CD4-positive, alpha-beta memory T cell (primary cell): ENCODE measurements around the gene LAMB1. TPM values are rescaled to one million over a fixed set of nuclear protein-coding genes. Genes with fewer than 3 reads are reported as not detected.

Experiments
- CTCF ChIA-PET: fragments of 350-600 bp; sonication (Branson Sonifier 250); formaldehyde crosslinking; loops from one replicate; lab custom pipeline; 2021; ENCODE audit warnings: inconsistent platforms; ENCODE audit not compliant: partially characterized antibody; lab: Charles Lee
- POLR2A ChIA-PET: fragments of 350-600 bp; sonication (Branson Sonifier 250); formaldehyde crosslinking; loops from one replicate; lab custom pipeline; 2021; ENCODE audit not compliant: partially characterized antibody; lab: Charles Lee
- DNase-seq, 5 donors: peaks; one replicate each; pipeline versions ENCODE4 v3.0.0 to v3.0.0-alpha.2; 2020 to 2022; ENCODE audit warnings: mixed read lengths in 1 of 5
- H3K27ac ChIP-seq: one replicate; pipeline ENCODE4 v1.7.0; 2013; ENCODE audit warnings: low read depth, low read length
- H3K27me3 ChIP-seq: 2 replicates; pipeline ENCODE4 v1.7.0; 2013; ENCODE audit warnings: mild to moderate bottlenecking, low read length, moderate library complexity; ENCODE audit not compliant: insufficient read depth
- H3K36me3 ChIP-seq: 2 replicates; pipeline ENCODE4 v1.7.0; 2013; ENCODE audit warnings: mild to moderate bottlenecking, low read length, moderate library complexity; ENCODE audit not compliant: insufficient read depth
- H3K4me1 ChIP-seq: 2 replicates; pipeline ENCODE4 v1.7.0; 2013; ENCODE audit warnings: mild to moderate bottlenecking, low read length, moderate library complexity; ENCODE audit not compliant: insufficient read depth
- H3K4me3 ChIP-seq, 2 donors: one replicate each; pipeline ENCODE4 v1.7.0; 2013; ENCODE audit warnings: low read length in 2 of 2, mild to moderate bottlenecking in 1 of 2
- H3K9me3 ChIP-seq, 2 donors: one replicate each; pipeline ENCODE4 v1.7.0; 2013; ENCODE audit warnings: low read length in 2 of 2, control low read depth in 1 of 2; ENCODE audit not compliant: control insufficient read depth in 1 of 2
- H3K27ac Mint-ChIP-seq, 7 donors: one replicate each; pipeline ENCODE4 v1.8.0; 2020 to 2021; ENCODE audit warnings: mixed read lengths in 7 of 7, mild to moderate bottlenecking in 6 of 7, inconsistent platforms in 3 of 7, moderate library complexity in 3 of 7
- H3K27me3 Mint-ChIP-seq, 2 donors: one replicate each; pipeline ENCODE4 v1.8.0; 2020 to 2021; ENCODE audit warnings: mixed read lengths in 2 of 2
- H3K36me3 Mint-ChIP-seq, 2 donors: one replicate each; pipeline ENCODE4 v1.8.0; 2020 to 2021; ENCODE audit warnings: mixed read lengths in 2 of 2, inconsistent platforms in 1 of 2, mild to moderate bottlenecking in 1 of 2
- H3K4me1 Mint-ChIP-seq, 4 donors: one replicate each; pipeline ENCODE4 v1.8.0; 2020 to 2021; ENCODE audit warnings: mixed read lengths in 4 of 4, mild to moderate bottlenecking in 1 of 4
- H3K4me3 Mint-ChIP-seq, 8 donors: one replicate each; pipeline ENCODE4 v1.8.0; 2020 to 2021; ENCODE audit warnings: mixed read lengths in 8 of 8, mild to moderate bottlenecking in 7 of 8, moderate library complexity in 6 of 8, inconsistent platforms in 3 of 8
- H3K9me3 Mint-ChIP-seq, 8 donors: one replicate each; pipeline ENCODE4 v1.8.0; 2020 to 2021; ENCODE audit warnings: mixed read lengths in 8 of 8, mild to moderate bottlenecking in 5 of 8, inconsistent platforms in 3 of 8, moderate library complexity in 1 of 8
- intact Hi-C: fragments of 100-400 bp; cut with micrococcal nuclease; formaldehyde crosslinking; loops from one replicate; pipeline ENCODE4 v1.15.1; 2023
- polyA plus RNA-seq, 2 donors: library from polyadenylated mRNA; unstranded; fragments of 300-500 nt; fragmentation: Illumina TruSeq; gene quantifications; one replicate each; pipeline ENCODE4 v1.2.3, GENCODE V29; 2021
- total RNA-seq, 2 experiments: library from RNA; stranded (reverse); gene quantifications; one replicate each; pipeline ENCODE4 v1.2.3, GENCODE V29; 2021

Gene LAMB1
- total and polyA plus RNA-seq, 4 experiments from 2014 or later, result 0.95 TPM; not detected in 3

DNA sequence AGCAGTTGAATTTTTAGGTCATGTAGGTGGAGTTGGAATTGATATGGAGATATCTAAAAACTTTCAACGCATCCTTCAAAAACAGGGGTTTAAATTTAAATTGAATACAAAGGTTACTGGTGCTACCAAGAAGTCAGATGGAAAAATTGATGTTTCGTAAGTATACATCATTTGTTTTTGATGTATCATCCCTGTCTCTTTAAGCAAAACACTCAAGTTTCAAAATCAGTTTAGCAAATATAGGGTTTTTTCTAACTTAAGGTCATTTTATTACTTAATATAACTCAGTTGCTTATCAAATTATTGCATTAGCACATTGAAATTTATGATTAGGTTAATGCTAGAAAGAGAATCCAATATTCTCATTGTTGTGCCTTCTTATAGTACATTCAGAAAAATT is 87.4 kb downstream of the LAMB1 start:
- Histone ChIP-seq H3K4me1 (peaks cover 4% of the 10 kb centered on the region), H3K27me3 (no peaks in the 10 kb centered on the region), H3K36me3 (peaks cover 61% of the 10 kb centered on the region), H3K4me3 (no peak overlapping the region), H3K27ac (no peak overlapping the region), H3K9me3 (no peaks in the 10 kb centered on the region)
- DNase-seq, result no peak
- Mint-ChIP-seq H3K9me3 (peaks cover 0 to 2% (median 0%) of the 10 kb centered on the region in 8 donors), H3K36me3 (peaks cover 82 to 84% of the 10 kb centered on the region in 2 donors), H3K4me1 (peaks cover 14 to 26% (median 20%) of the 10 kb centered on the region in 4 donors), H3K27ac (peak overlapping the region in 1 of 7 donors; percentile 29), H3K27me3 (no peaks in the 10 kb centered on the region), H3K4me3 (no peak overlapping the region)
- POLR2A ChIA-PET, result interaction anchor here (0.6 kb wide), 1 partner anchor 747 kb away, joined by 3 read pairs; no protein-coding TSS in a partner anchor
- CTCF ChIA-PET, result no interaction called here
- intact Hi-C loops, result no loop called here

DNA sequence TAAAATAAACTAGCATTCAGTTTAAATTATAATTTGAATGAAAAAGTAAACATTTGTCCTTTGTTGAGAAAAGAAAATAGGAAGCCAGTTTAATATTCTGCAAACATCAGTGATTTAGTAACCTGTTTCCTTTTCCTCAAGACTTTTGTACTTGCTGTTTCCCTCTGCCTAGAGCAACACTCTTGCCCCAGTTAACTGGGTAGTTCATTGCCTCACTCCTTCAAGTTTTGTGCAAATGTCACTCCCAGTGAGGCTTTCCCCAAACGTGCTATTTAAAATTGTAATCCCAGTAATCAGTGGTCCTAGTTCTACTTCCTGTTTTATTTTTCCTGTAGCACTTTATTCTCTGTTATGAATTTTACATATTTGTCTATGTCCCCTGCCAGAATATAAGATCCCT is 88.1 kb downstream of the LAMB1 start:
- Mint-ChIP-seq H3K36me3 (peaks cover 81 to 82% of the 10 kb centered on the region in 2 donors), H3K4me1 (peaks cover 11 to 22% (median 17%) of the 10 kb centered on the region in 4 donors), H3K9me3 (peaks cover 0 to 2% (median 0%) of the 10 kb centered on the region in 8 donors), H3K27me3 (no peaks in the 10 kb centered on the region), H3K27ac (peak overlapping the region in 1 of 7 donors; percentile 73), H3K4me3 (peak overlapping the region in 1 of 8 donors; percentile 51)
- no peak for DNase-seq
- Histone ChIP-seq H3K4me1 (peaks cover 4% of the 10 kb centered on the region), H3K27me3 (no peaks in the 10 kb centered on the region), H3K4me3 (no peak overlapping the region), H3K27ac (no peak overlapping the region), H3K9me3 (no peaks in the 10 kb centered on the region), H3K36me3 (peaks cover 59% of the 10 kb centered on the region)
- CTCF ChIA-PET, result no interaction called here
- POLR2A ChIA-PET, result interaction anchor here (0.6 kb wide), 1 partner anchor 747 kb away, joined by 3 read pairs; no protein-coding TSS in a partner anchor
- intact Hi-C loops, result no loop called here

- Mint-ChIP-seq H3K27ac (peak overlapping the region in 3 of 7 donors; percentile 36 to 65 (median 38)), H3K36me3 (peaks cover 80 to 83% of the 10 kb centered on the region in 2 donors)
Observed at GRCh38 chr7:107913851-107914250, 89.1 kb downstream of the LAMB1 start.

DNA sequence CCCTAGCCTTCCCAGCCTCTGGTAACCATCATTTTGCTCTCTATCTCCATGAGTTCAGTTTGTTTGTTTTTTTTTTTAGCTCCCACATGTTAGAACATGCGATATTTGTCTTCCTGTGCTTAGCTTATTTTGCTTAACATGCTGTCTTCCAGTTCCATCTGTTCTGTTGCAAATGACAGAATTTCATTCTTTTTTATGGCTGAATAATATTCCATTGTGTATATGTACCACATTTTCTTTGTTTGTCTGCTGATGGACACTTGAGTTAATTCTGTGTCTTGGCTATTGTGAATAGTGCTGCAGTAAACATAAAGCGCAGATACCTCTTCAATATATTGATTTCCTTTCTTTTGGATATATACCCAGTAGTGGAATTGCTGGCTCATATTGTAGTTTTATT is 91.0 kb downstream of the LAMB1 start:
- peaks cover 0 to 2% (median 0%) of the 10 kb centered on the region in 8 donors for H3K9me3 Mint-ChIP-seq
- DNase-seq, result no peak
- Histone ChIP-seq H3K27me3 (no peaks in the 10 kb centered on the region), H3K27ac (no peak overlapping the region), H3K9me3 (no peaks in the 10 kb centered on the region), H3K4me3 (no peak overlapping the region), H3K4me1 (peaks cover 4% of the 10 kb centered on the region), H3K36me3 (peaks cover 58% of the 10 kb centered on the region)
- ChIA-PET POLR2A (no interaction called here), CTCF (no interaction called here)
- H3K27ac Mint-ChIP-seq, result no peak overlapping the region
- H3K36me3 Mint-ChIP-seq, result peaks cover 72 to 79% of the 10 kb centered on the region in 2 donors
- H3K27me3 Mint-ChIP-seq, result no peaks in the 10 kb centered on the region
- intact Hi-C loops, result no loop called here
- peaks cover 16 to 22% (median 17%) of the 10 kb centered on the region in 4 donors for H3K4me1 Mint-ChIP-seq
- H3K4me3 Mint-ChIP-seq, result peak overlapping the region in 1 of 8 donors; percentile 9

More at GRCh38 chr7:107913851-107914250, 89.1 kb downstream of the LAMB1 start:
- intact Hi-C loops, result no loop called here
- Histone ChIP-seq H3K9me3 (no peaks in the 10 kb centered on the region), H3K4me3 (no peak overlapping the region), H3K4me1 (peaks cover 4% of the 10 kb centered on the region), H3K27me3 (no peaks in the 10 kb centered on the region), H3K27ac (no peak overlapping the region), H3K36me3 (peaks cover 61% of the 10 kb centered on the region)
- ChIA-PET CTCF (no interaction called here), POLR2A (no interaction called here)
- Mint-ChIP-seq H3K4me3 (no peak overlapping the region), H3K27me3 (no peaks in the 10 kb centered on the region), H3K4me1 (peaks cover 11 to 22% (median 15%) of the 10 kb centered on the region in 4 donors), H3K9me3 (peaks cover 0 to 2% (median 0%) of the 10 kb centered on the region in 8 donors)
- no peak for DNase-seq

DNA sequence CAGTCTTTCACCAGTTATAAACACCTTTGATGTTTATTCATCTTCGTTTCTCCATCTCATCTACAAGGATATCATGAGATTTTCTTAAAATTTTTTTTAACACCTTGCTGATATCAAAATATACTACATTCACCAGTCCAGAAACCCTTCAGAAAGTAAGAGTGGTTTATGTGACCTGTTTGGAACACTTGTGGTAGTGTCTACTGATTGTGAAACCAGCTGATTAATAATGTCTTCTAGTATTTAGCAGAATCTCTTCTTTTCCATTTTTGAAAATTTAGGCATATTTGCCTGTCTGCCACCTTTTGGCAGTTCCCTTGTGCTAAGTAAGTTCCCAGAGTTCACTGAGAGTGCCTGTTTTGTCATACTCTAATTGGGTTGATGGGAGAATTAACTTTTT is 93.5 kb downstream of the LAMB1 start:
- peaks cover 4% of the 10 kb centered on the region for H3K4me1 ChIP-seq
- no peak overlapping the region for H3K4me3 Mint-ChIP-seq
- no peak for DNase-seq
- no peak overlapping the region for H3K4me3 ChIP-seq
- peaks cover 67% of the 10 kb centered on the region for H3K36me3 ChIP-seq
- CTCF ChIA-PET, result no interaction called here
- intact Hi-C loops, result no loop called here
- no peaks in the 10 kb centered on the region for H3K27me3 Mint-ChIP-seq
- H3K27me3 ChIP-seq, result no peaks in the 10 kb centered on the region
- peaks cover 14 to 26% (median 19%) of the 10 kb centered on the region in 4 donors for H3K4me1 Mint-ChIP-seq
- H3K36me3 Mint-ChIP-seq, result peaks cover 72 to 87% of the 10 kb centered on the region in 2 donors
- no peaks in the 10 kb centered on the region for H3K9me3 ChIP-seq
- no peak overlapping the region for H3K27ac ChIP-seq
- no peak overlapping the region for H3K27ac Mint-ChIP-seq
- POLR2A ChIA-PET, result no interaction called here
- peaks cover 0 to 2% (median 0%) of the 10 kb centered on the region in 8 donors for H3K9me3 Mint-ChIP-seq

- H3K9me3 ChIP-seq, result no peaks in the 10 kb centered on the region
- no peak overlapping the region for H3K4me3 Mint-ChIP-seq
- DNase-seq, result no peak
- no peaks in the 10 kb centered on the region for H3K27me3 Mint-ChIP-seq
- POLR2A ChIA-PET, result no interaction called here
- CTCF ChIA-PET, result no interaction called here
- peak overlapping the region in 2 of 7 donors; percentile 36 to 57 for H3K27ac Mint-ChIP-seq
- H3K36me3 ChIP-seq, result peaks cover 82% of the 10 kb centered on the region
- peaks cover 11 to 21% (median 15%) of the 10 kb centered on the region in 4 donors for H3K4me1 Mint-ChIP-seq
- H3K27me3 ChIP-seq, result no peaks in the 10 kb centered on the region
- no peak overlapping the region for H3K27ac ChIP-seq
- peaks cover 69 to 84% of the 10 kb centered on the region in 2 donors for H3K36me3 Mint-ChIP-seq
- peaks cover under 1% of the 10 kb centered on the region for H3K4me1 ChIP-seq
- H3K9me3 Mint-ChIP-seq, result peaks cover 0 to 2% (median 0%) of the 10 kb centered on the region in 8 donors
- intact Hi-C loops, result no loop called here
- H3K4me3 ChIP-seq, result no peak overlapping the region
Observed at GRCh38 chr7:107907790-107908189, 95.2 kb downstream of the LAMB1 start.

- Mint-ChIP-seq H3K4me1 (peaks cover 22 to 36% (median 27%) of the 10 kb centered on the region in 4 donors), H3K27me3 (no peaks in the 10 kb centered on the region), H3K36me3 (peaks cover 36 to 61% of the 10 kb centered on the region in 2 donors), H3K4me3 (no peak overlapping the region), H3K27ac (peak overlapping the region in 1 of 7 donors; percentile 51), H3K9me3 (no peaks in the 10 kb centered on the region)
- Histone ChIP-seq H3K4me3 (no peak overlapping the region), H3K27me3 (no peaks in the 10 kb centered on the region), H3K36me3 (peaks cover 38% of the 10 kb centered on the region), H3K27ac (no peak overlapping the region), H3K9me3 (no peaks in the 10 kb centered on the region), H3K4me1 (peaks cover 17% of the 10 kb centered on the region)
- intact Hi-C loops, result no loop called here
- DNase-seq, result no peak
- ChIA-PET POLR2A (no interaction called here), CTCF (no interaction called here)
Observed at GRCh38 chr7:107902381-107902780, 100.6 kb downstream of the LAMB1 start.
